MCF 10A (cell line): ENCODE results near the gene ERMARD. TPM values are rescaled to one million over a fixed set of nuclear protein-coding genes. Genes with fewer than 3 reads are reported as not detected.

Experiments used
- Bru-seq: library from RNA; stranded (reverse); fragments of 400-500 nt; gene quantifications from one replicate; lab custom pipeline; 2021; lab: Mats Ljungman, UMichigan
- BruChase-seq, 2 experiments: library from RNA; stranded (reverse); fragments of 400-500 nt; gene quantifications; one replicate each; lab custom pipeline; 2021; lab: Mats Ljungman, UMichigan
- BruUV-seq: library from RNA; stranded (reverse); fragments of 400-500 nt; replicated peaks from 2 replicates; lab custom pipeline; 2021; lab: Mats Ljungman, UMichigan
- CTCF ChIA-PET: fragments of 300-600 bp; sonication (Branson Sonifier 250); formaldehyde crosslinking; extraction: SDS; loops from one replicate; lab custom pipeline; 2021; ENCODE audit warnings: antibody characterized with exemption, inconsistent platforms; lab: Yijun Ruan, JAX
- POLR2A ChIA-PET: fragments of 300-600, 350-650 bp; sonication (Branson Sonifier 250); formaldehyde crosslinking; extraction: SDS; loops from one replicate; lab custom pipeline; 2020; ENCODE audit warnings: antibody characterized with exemption, inconsistent platforms; lab: Yijun Ruan, JAX
- DNase-seq: peaks from one replicate; pipeline ENCODE4 v3.0.0-alpha.2; 2018; ENCODE audit not compliant: unreplicated experiment
- H3K27ac Mint-ChIP-seq: one replicate; pipeline ENCODE4 v1.8.0; 2022; ENCODE audit warnings: mild to moderate bottlenecking, low read depth, mixed read lengths; ENCODE audit not compliant: unreplicated experiment
- H3K27me3 Mint-ChIP-seq: one replicate; pipeline ENCODE4 v1.8.0; 2022; ENCODE audit warnings: mixed read lengths; ENCODE audit not compliant: insufficient read depth, unreplicated experiment
- H3K36me3 Mint-ChIP-seq: one replicate; pipeline ENCODE4 v1.8.0; 2022; ENCODE audit warnings: mild to moderate bottlenecking, moderate library complexity, mixed read lengths; ENCODE audit not compliant: insufficient read depth, unreplicated experiment
- H3K4me1 Mint-ChIP-seq: one replicate; pipeline ENCODE4 v1.8.0; 2022; ENCODE audit warnings: mixed read lengths; ENCODE audit not compliant: insufficient read depth, unreplicated experiment
- H3K4me3 Mint-ChIP-seq: one replicate; pipeline ENCODE4 v1.8.0; 2022; ENCODE audit warnings: mild to moderate bottlenecking, moderate library complexity, mixed read lengths; ENCODE audit not compliant: unreplicated experiment
- H3K9me3 Mint-ChIP-seq: one replicate; pipeline ENCODE4 v1.8.0; 2022; ENCODE audit warnings: mixed read lengths; ENCODE audit not compliant: unreplicated experiment
- intact Hi-C: fragments of 100-400 bp; cut with micrococcal nuclease; formaldehyde crosslinking; loops from 2 replicates; pipeline ENCODE4 v1.14.1; 2022
- long read RNA-seq: library from polyadenylated mRNA; stranded (forward); transcript quantifications from one replicate; pipeline ENCODE4 v2.0.0, GENCODE V29; 2022
- total RNA-seq: library from RNA; stranded (reverse); gene quantifications from 2 replicates; pipeline ENCODE4 v1.2.3, GENCODE V29; 2022
- TF ChIP-seq, protein P1 (sequence below): fragments of 200-600 bp; IDR thresholded peaks from one replicate; pipeline ENCODE4 v1.8.0; 2022; ENCODE audit warnings: antibody characterized with exemption, mild to moderate bottlenecking; ENCODE audit not compliant: unreplicated experiment

The ERMARD gene
- total RNA-seq, result 42.8 and 51.7 TPM in 2 replicates
- percentile 82 among the genes with signal in this experiment for Bru-seq, nascent RNA
- percentile 83 among the genes with signal in this experiment for BruChase-seq, experiment 1, labeled RNA remaining after a 6-hour chase
- BruChase-seq, experiment 2, labeled RNA remaining after a 2-hour chase, result percentile 91 among the genes with signal in this experiment
- long read RNA-seq, transcript ERMARD-203 (18 exons, 2,141 nt), result major isoform, 39 of 99 reads
- long read RNA-seq, partial matches to known transcripts, result 21 of 99 reads
- long read RNA-seq, other reads (novel, unspliced or antisense), result 35 of 99 reads

DNA sequence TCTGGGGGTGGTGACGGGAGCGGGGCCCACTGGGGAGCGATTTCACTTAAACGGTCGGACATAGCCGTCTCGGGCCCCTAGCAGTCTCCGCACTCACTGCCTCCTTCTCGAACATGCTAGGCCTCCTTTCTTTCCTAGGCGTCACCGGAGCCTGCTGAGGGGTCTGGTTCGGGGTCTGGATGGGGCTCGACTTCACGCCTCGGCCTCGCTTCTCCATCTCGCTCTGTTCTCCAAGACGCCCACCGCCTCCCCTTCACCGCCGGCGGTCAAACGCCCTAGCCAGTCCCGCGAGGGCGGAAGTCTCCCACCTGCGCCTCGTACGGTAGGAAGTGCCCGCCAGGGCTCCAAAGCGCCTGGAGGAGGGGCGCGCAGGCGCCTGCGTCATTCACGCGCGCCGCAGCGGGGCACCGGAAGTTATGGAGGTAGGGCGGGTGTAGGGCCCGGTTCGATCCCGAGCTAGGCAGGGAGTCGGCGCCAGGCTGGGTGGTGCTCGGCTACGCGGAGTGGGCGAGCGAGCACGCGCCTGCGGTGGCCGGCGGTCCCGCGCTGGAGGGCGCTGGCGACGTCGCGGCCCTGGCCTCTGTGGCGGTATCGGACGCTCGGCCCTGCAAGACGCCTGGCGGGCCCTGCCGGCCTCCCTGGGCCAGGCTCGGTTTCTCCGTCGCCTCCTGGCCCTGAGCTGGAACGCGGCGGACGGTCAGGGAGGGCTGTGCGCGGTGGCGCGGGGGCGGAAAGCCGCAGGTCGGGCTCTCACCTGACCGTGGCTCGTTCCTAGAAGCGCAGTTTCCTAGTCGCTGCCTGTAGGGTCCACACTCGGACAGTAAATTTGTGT is at the start of gene ERMARD, which contains the start of gene DYNLT2:
TSS of gene ERMARD (plus strand) at position 381 of the 832 bp plus-strand sequence. CDS start at position 417, 36 bp downstream.
TSS of gene DYNLT2 (minus strand) at position 331 of the 832 bp plus-strand sequence. CDS start at position 217, 114 bp downstream.
- DNase-seq, result peak; percentile 92
- peak within 1 kb of the TSS; percentile 100 for H3K27ac Mint-ChIP-seq
- BruUV-seq, result no TSS peak
- H3K4me1 Mint-ChIP-seq, result peaks cover 17% of the 10 kb centered on the region
- peak within 1 kb of the TSS; percentile 100 for H3K4me3 Mint-ChIP-seq
- H3K9me3 Mint-ChIP-seq, result no peaks in the 10 kb centered on the region
- no peaks in the 10 kb centered on the region for H3K27me3 Mint-ChIP-seq
- intact Hi-C loops, result loop anchor here (1.0 kb wide), 1 partner anchor 794 kb away; no protein-coding TSS in a partner anchor
- H3K36me3 Mint-ChIP-seq, result peaks cover 30% of the 10 kb centered on the region
- CTCF ChIA-PET, result interaction anchor here (0.6 to 1.0 kb wide), 4 partner anchors 21 to 69 kb away, joined by 3 to 4 read pairs (median 3); no protein-coding TSS in a partner anchor
- TF ChIP-seq, protein P1, sequence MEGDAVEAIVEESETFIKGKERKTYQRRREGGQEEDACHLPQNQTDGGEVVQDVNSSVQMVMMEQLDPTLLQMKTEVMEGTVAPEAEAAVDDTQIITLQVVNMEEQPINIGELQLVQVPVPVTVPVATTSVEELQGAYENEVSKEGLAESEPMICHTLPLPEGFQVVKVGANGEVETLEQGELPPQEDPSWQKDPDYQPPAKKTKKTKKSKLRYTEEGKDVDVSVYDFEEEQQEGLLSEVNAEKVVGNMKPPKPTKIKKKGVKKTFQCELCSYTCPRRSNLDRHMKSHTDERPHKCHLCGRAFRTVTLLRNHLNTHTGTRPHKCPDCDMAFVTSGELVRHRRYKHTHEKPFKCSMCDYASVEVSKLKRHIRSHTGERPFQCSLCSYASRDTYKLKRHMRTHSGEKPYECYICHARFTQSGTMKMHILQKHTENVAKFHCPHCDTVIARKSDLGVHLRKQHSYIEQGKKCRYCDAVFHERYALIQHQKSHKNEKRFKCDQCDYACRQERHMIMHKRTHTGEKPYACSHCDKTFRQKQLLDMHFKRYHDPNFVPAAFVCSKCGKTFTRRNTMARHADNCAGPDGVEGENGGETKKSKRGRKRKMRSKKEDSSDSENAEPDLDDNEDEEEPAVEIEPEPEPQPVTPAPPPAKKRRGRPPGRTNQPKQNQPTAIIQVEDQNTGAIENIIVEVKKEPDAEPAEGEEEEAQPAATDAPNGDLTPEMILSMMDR, result no peak
- POLR2A ChIA-PET, result interaction anchor here (0.6 to 9.2 kb wide), 23 partner anchors 8 to 833 kb away, joined by 3 to 73 read pairs (median 5); partner anchors contain the start of genes C6orf120, PDCD2, PHF10 and PSMB1

GRCh38 chr6:169701954-169702839 is 49.2 kb upstream of the ERMARD start, which contains the start of the genes C6orf120 and WDR27:
Gene C6orf120 (plus strand): TSS chr6:169702126. CDS start chr6:169702460, 334 bp downstream.
Gene WDR27 (minus strand): TSS chr6:169702029. CDS start chr6:169689005, 13,024 bp downstream.
- POLR2A ChIA-PET, result interaction anchor here (0.6 to 9.6 kb wide), 26 partner anchors 8 to 1860 kb away, joined by 3 to 145 read pairs (median 5); partner anchors contain the start of genes DYNLT2, ERMARD, PHF10 and PSMB1
- DNase-seq, result peak; percentile 96
- BruUV-seq, result no TSS peak
- intact Hi-C loops, result loop anchor here (1.0 to 2.0 kb wide), 3 partner anchors 13 to 745 kb away; no protein-coding TSS in a partner anchor
- TF ChIP-seq, protein P1, result no peak
- Mint-ChIP-seq H3K9me3 (no peaks in the 10 kb centered on the region), H3K4me3 (peak within 1 kb of the TSS; percentile 86), H3K27ac (peak within 1 kb of the TSS; percentile 46), H3K27me3 (no peaks in the 10 kb centered on the region), H3K36me3 (peaks cover 11% of the 10 kb centered on the region), H3K4me1 (peaks cover 42% of the 10 kb centered on the region)
- CTCF ChIA-PET, result interaction anchor here (0.5 to 1.6 kb wide), 7 partner anchors 8 to 1338 kb away, joined by 3 to 8 read pairs (median 3); no protein-coding TSS in a partner anchor

DNA sequence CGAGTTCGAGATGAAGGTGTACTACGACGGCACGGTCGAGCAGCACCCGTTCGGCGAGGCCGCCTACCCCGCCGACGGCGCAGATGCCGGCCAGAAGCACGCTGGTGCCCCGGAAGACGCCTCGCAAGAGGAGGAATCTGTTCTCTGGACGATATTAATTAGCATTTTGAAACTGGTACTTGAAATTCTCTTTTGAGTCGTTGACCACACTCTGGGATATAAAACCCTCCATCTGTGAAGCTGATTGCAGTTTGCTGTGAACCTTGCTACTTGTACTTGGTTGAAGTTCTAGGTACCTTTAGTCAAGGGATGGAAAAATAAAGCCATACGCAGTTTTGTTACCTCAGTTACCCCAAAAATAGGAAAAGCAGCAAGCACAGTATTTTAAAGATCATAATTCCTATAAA is 48.6 kb upstream of the ERMARD start:
- Mint-ChIP-seq H3K4me1 (peaks cover 38% of the 10 kb centered on the region), H3K27me3 (no peaks in the 10 kb centered on the region), H3K36me3 (peaks cover 11% of the 10 kb centered on the region), H3K9me3 (no peaks in the 10 kb centered on the region), H3K27ac (peak overlapping the region; percentile 39), H3K4me3 (peak overlapping the region; percentile 86)
- intact Hi-C loops, result loop anchor here (1.0 to 2.0 kb wide), 3 partner anchors 14 to 746 kb away; no protein-coding TSS in a partner anchor
- TF ChIP-seq, protein P1, result no peak
- BruUV-seq, result no TSS peak
- no peak for DNase-seq
- CTCF ChIA-PET, result interaction anchor here (0.7 to 1.4 kb wide), 3 partner anchors 15 to 763 kb away, joined by 3 to 7 read pairs (median 3); no protein-coding TSS in a partner anchor
- POLR2A ChIA-PET, result interaction anchor here (1.2 to 9.6 kb wide), 12 partner anchors 8 to 1861 kb away, joined by 3 to 145 read pairs (median 9); partner anchors contain the start of genes DYNLT2, ERMARD, PHF10 and TBP
